Keratinocyte (primary cell): ENCODE measurements around the gene WDR76. TPM values are rescaled to one million over a fixed set of nuclear protein-coding genes. Genes with fewer than 3 reads are reported as not detected.

Source experiments
- DNase-seq: peaks from one replicate; pipeline ENCODE4 v3.0.0-alpha.2; 2011; ENCODE audit warnings: low read depth, missing footprints, low spot score
- FAIRE-seq: peaks from 2 replicates; lab custom pipeline; 2011; peaks lifted over from hg19 to GRCh38; lab: Jason Lieb, UNC
- H2AFZ ChIP-seq: 2 replicates; pipeline ENCODE4 v1.6.0; 2012; ENCODE audit warnings: low read length, control low read depth, inconsistent platforms; ENCODE audit not compliant: control insufficient read depth
- H3K27ac ChIP-seq: 2 replicates; pipeline ENCODE4 v1.5.1; 2011; ENCODE audit warnings: low read length; ENCODE audit not compliant: control insufficient read depth, insufficient read depth
- H3K27me3 ChIP-seq: 3 replicates; pipeline ENCODE4 v1.6.0; 2011; ENCODE audit warnings: low read length; ENCODE audit not compliant: control insufficient read depth, insufficient read depth; ENCODE audit errors: extremely low read depth
- H3K36me3 ChIP-seq, 2 experiments: 2 replicates in 1 of 2; 3 replicates in 1 of 2; pipeline ENCODE4 v1.5.1; 2011; ENCODE audit warnings: low read length in 2 of 2, mild to moderate bottlenecking in 1 of 2; ENCODE audit not compliant: control insufficient read depth in 2 of 2, insufficient read depth in 2 of 2; ENCODE audit errors: extremely low read depth in 1 of 2
- H3K4me1 ChIP-seq: 3 replicates; pipeline ENCODE4 v1.5.1; 2011; ENCODE audit warnings: low read length; ENCODE audit not compliant: control insufficient read depth, insufficient read depth; ENCODE audit errors: extremely low read depth
- H3K4me2 ChIP-seq: 3 replicates; pipeline ENCODE4 v1.6.0; 2011; ENCODE audit warnings: low read depth, low read length; ENCODE audit not compliant: control insufficient read depth, insufficient read depth; ENCODE audit errors: extremely low read depth
- H3K4me3 ChIP-seq, 3 experiments: fragments of 200-600 bp in 1 of 3; sonication (generic) in 1 of 3; 2 replicates in 2 of 3; 3 replicates in 1 of 3; pipeline ENCODE4 v1.5.1; 2011 to 2016; ENCODE audit warnings: low read length in 3 of 3, mild to moderate bottlenecking in 3 of 3, control low read depth in 2 of 3, inconsistent platforms in 1 of 3, low read depth in 1 of 3, mixed read lengths in 1 of 3, mixed run types in 1 of 3, moderate library complexity in 1 of 3; ENCODE audit not compliant: control insufficient read depth in 2 of 3, insufficient read depth in 2 of 3; ENCODE audit errors: extremely low read depth in 1 of 3
- H3K79me2 ChIP-seq: 2 replicates; pipeline ENCODE4 v1.6.0; 2012; ENCODE audit warnings: low read length; ENCODE audit not compliant: control insufficient read depth, insufficient read depth
- H3K9ac ChIP-seq: 3 replicates; pipeline ENCODE4 v1.6.0; 2011; ENCODE audit warnings: low read length; ENCODE audit not compliant: control insufficient read depth, insufficient read depth; ENCODE audit errors: extremely low read depth
- H3K9me1 ChIP-seq: 3 replicates; pipeline ENCODE4 v1.6.0; 2011; ENCODE audit warnings: low read length; ENCODE audit not compliant: control insufficient read depth, insufficient read depth; ENCODE audit errors: extremely low read depth
- H3K9me3 ChIP-seq: 2 replicates; pipeline ENCODE4 v1.5.1; 2012; ENCODE audit warnings: low read depth, low read length; ENCODE audit not compliant: control insufficient read depth
- H4K20me1 ChIP-seq: 3 replicates; pipeline ENCODE4 v1.6.0; 2011; ENCODE audit warnings: low read length; ENCODE audit not compliant: control insufficient read depth, insufficient read depth; ENCODE audit errors: extremely low read depth
- CTCF ChIP-seq, 3 experiments: IDR thresholded peaks in 1 of 3; conservative IDR thresholded peaks in 1 of 3; optimal IDR thresholded peaks in 1 of 3; 2 replicates in 2 of 3; 3 replicates in 1 of 3; pipeline versions ENCODE3 to v1.5.1; 2011; ENCODE audit warnings: low read length in 3 of 3, mild to moderate bottlenecking in 3 of 3, moderate library complexity in 2 of 3, control low read depth in 1 of 3, inconsistent platforms in 1 of 3; ENCODE audit not compliant: insufficient read depth in 2 of 3; ENCODE audit errors: extremely low read depth in 1 of 3
- EZH2 ChIP-seq: IDR thresholded peaks from one replicate; pipeline ENCODE4 v1.6.1; 2012; ENCODE audit warnings: inconsistent platforms, mild to moderate bottlenecking, low read length, moderate library complexity
- dilution Hi-C: fragments of 300-500 bp; cut with MboI; formaldehyde crosslinking; loops from one replicate; pipeline ENCODE4 v1.7.0; 2020; ENCODE audit warnings: low sequenced_read_pairs; ENCODE audit not compliant: extremely low pct_ligation_motif_present
- polyA plus RNA-seq, 5 experiments: library from polyadenylated mRNA; depleted of rRNA in 3 of 5; stranded (reverse) in 3 of 5; stranded (forward) in 1 of 5; unstranded in 1 of 5; fragments of >200 nt; gene quantifications; 1 replicate in 1 of 5; 2 replicates in 3 of 5; 3 replicates in 1 of 5; pipeline versions ENCODE4 v1.2.1 to v1.2.3, GENCODE V29; 2011 to 2012; ENCODE audit warnings: missing spikeins in 2 of 5, low read depth in 1 of 5, low replicate concordance in 1 of 5

Gene WDR76
- polyA plus RNA-seq, 1 donor (not counting 4 experiments of a cell fraction or from before 2014, with no cell fraction given) = 4.7 TPM

- Histone ChIP-seq H2AFZ (no peak overlapping the region), H3K9ac (no peak overlapping the region), H3K4me2 (peak overlapping the region; percentile 60), H3K79me2 (no peaks in the 10 kb centered on the region), H4K20me1 (no peaks in the 10 kb centered on the region), H3K9me1 (no peaks in the 10 kb centered on the region), H3K27me3 (no peaks in the 10 kb centered on the region), H3K4me1 (peaks cover 24% of the 10 kb centered on the region), H3K4me3 (no peak overlapping the region), H3K9me3 (no peaks in the 10 kb centered on the region), H3K36me3 (peaks cover 5 to 7% of the 10 kb centered on the region in 2 experiments), H3K27ac (peak overlapping the region; percentile 34)
- peak; percentile 98 for FAIRE-seq
- peak; percentile 93 for DNase-seq
- dilution Hi-C loops = no loop called here
- TF ChIP-seq EZH2 (no peak), CTCF (optimal IDR thresholded peaks at IDR 0.05 in 1 of 3, IDR thresholded peaks at IDR 0.05 in 1 of 3, conservative IDR thresholded peaks at IDR 0.05 in 1 of 3; ENCODE audit: extremely low read depth in 1 of 3, insufficient read depth in 2 of 3, low read length in 3 of 3) (no peak)
Measured at GRCh38 chr15:43913026-43913780, 86.4 kb downstream of the WDR76 start.

GRCh38 chr15:43913941-43914340 is 87.1 kb downstream of the WDR76 start:
- FAIRE-seq = no peak
- Histone ChIP-seq H3K4me3 (no peak overlapping the region), H2AFZ (no peak overlapping the region), H3K9me1 (no peaks in the 10 kb centered on the region), H4K20me1 (no peaks in the 10 kb centered on the region), H3K79me2 (no peaks in the 10 kb centered on the region), H3K4me1 (peaks cover 24% of the 10 kb centered on the region), H3K4me2 (peak overlapping the region; percentile 40), H3K27ac (peak overlapping the region; percentile 34), H3K36me3 (peaks cover 5 to 7% of the 10 kb centered on the region in 2 experiments), H3K9me3 (no peaks in the 10 kb centered on the region), H3K27me3 (no peaks in the 10 kb centered on the region), H3K9ac (no peak overlapping the region)
- TF ChIP-seq EZH2 (no peak), CTCF (optimal IDR thresholded peaks at IDR 0.05 in 1 of 3, IDR thresholded peaks at IDR 0.05 in 1 of 3, conservative IDR thresholded peaks at IDR 0.05 in 1 of 3; ENCODE audit: extremely low read depth in 1 of 3, insufficient read depth in 2 of 3, low read length in 3 of 3) (no peak)
- DNase-seq = no peak
- dilution Hi-C loops = no loop called here
